ENCODE data around the gene PLXDC1.
"Not testable (repeated sequence)": the region's sequence is repeated elsewhere in the genome, so short reads cannot be mapped to it uniquely, and the experiment has no call there.

The PLXDC1 gene

DNA sequence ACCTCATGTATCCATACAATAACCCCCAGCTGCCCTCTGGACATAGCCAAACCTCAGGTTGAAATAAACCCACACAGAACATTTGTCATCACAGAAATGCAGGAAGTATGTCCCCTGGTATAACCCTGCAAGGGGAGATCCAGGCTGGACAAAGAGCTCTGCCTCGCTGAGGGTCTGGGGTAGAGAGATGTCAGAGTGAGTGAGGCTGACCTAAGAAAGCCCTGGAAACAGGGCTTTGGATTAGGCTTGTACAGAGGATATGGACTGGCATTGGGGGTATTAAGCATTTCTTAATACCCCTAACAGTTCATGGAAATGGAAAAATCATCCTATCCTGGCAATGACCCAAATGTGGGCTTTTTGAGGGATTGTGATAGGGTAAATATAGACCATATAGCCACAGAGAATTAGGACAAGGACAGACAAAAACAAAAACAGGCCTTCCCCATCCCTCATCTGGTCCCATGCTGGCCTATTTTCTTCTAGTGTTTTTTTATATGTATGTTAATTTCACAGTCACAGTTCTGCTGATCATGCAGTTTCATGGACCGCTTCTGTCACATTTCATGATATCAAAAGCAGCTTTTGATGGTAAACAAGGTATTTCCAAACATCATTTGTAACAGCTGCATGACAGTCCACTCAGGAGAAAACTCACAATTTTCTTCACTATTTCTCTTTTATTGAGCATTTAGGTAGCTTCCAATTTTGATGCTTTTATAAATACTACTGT, 26.1 kb downstream of the PLXDC1 start:
- no peak for DNase-seq (ENCODE audit: low read depth)

DNA sequence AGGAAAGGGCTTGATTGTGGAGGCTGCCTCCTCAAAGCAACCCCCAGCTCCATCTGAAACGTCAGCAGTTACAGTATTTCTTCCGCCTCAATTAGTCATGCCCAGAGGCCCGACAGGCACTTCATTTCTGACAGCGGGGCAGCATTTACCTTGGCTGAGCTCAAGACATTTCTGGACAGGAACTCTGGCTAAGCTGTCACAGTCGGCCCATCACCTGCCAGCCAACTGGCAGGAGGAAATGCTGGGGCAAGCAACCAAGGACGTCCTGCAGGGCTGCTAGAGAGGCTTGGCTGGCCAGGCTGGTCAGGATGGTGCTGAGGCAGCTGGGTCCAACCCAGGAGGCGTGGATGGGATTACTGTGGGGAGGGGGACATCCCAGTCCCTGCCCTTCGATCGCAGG, 27.8 kb downstream of the PLXDC1 start:
- no peak for DNase-seq (ENCODE audit: low read depth)

DNA sequence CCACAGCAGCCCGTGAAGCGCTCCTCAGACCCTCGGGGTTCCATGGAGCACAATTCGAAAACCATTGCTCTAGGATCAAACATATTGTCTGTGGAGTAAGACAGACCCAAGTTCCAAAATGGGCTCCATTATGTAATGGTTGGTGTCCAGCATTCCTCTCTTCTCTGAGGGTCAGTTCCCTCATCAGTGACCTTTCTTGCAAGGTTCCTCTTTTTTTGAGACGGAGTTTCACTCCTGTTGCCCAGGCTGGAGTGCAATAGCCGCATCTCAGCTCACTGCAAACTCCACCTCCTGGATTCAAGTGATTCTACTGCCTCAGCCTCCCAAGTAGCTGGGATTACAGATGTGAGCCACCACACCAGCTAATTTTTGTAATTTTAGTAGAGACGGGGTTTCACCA, 28.4 kb downstream of the PLXDC1 start:
- no peak for DNase-seq (ENCODE audit: low read depth)

DNA sequence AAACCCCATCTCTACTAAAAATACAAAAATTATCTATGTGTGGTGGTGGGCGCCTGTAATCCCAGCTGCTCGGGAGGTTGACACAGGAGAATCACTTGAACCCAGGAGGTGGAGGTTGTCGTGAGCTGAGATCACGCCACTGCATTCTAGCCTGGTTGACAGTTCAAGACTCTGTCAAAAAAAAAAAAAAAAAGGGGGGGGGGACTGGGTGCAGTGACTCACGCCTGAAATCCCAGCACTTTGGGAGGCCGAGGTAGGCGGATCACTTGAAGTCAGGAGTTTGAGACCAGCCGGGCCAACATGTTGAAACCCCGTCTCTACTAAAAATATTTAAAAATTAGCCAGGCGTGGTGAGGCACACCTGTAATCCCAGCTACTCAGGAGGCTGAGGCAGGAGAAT, 29.5 kb downstream of the PLXDC1 start:
- not testable (repeated sequence) for DNase-seq (ENCODE audit: low read depth)

DNA sequence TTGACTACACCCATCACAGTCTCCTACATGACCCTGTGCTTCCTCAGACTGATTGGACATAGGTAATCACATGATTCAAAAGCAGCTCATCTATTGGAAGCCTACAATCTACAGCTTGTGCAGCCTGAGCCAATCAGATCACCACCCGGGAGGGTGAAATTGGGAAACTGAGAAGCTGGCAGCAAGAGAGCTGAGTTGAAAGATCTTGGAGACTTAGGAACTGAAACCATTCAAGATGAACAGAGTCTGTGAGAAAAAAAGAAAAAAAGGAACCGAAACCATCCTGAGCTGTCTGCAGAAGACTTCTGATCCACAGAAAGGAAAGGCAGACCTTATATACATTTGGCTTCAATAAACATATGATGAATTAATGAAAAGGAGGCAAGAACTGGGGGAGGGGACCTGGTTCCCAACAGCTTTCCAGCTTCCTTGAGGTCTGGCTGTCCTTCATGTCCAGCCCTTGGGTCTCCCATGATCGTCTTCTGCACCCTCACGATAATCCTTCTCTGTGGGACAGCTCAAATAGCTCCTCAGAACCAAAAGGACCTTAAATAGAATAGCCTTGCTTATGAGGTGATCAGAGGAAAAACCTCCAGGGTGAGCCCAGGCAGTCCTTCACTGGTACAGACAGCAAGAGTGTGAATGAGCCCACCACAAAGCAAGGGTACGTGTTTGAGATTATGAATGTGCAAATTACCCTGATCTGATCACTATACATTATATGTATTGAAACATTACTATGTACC, 32.6 kb downstream of the PLXDC1 start:
- DNase-seq (ENCODE audit: low read depth): no peak

DNA sequence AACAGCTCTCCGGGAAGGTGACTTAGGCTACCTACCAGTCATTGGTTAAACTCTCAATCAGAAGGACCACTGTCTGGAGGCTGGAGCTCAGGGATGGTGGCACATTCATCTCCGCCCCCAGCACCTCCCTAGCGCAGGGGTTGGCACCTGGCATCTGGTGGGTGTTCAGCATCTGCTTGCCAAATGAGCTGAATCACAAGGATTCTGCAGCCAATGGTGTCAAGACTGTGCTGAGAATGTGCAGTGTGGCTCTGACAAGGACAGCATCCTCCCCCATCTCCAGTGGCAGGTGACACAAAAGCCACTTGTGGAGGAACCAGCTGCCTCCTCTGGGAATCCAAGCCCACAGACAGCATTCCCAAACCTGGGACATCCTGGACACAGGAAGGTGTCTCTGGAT, 35.2 kb downstream of the PLXDC1 start:
- DNase-seq (ENCODE audit: low read depth): no peak

DNA sequence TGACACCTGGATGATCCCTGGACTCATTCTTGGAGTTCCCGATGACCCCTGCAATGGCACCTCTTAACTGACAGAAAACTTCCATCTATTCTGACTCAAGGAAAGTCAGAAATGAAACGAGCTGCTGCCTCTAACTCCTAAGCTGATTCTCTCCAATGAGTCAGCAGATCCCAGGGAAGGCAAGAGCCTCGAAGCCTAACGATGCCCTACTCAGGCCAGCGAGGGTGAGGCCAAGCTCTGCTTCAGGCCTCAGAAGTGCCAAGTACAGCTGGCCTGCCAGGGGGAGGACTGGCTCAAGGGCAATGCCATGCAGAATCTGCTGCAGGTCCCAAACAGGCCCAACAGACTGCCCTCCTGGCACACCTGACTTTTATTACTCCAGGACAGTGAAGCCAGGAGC, 36.3 kb downstream of the PLXDC1 start:
- DNase-seq (ENCODE audit: low read depth): no peak

DNA sequence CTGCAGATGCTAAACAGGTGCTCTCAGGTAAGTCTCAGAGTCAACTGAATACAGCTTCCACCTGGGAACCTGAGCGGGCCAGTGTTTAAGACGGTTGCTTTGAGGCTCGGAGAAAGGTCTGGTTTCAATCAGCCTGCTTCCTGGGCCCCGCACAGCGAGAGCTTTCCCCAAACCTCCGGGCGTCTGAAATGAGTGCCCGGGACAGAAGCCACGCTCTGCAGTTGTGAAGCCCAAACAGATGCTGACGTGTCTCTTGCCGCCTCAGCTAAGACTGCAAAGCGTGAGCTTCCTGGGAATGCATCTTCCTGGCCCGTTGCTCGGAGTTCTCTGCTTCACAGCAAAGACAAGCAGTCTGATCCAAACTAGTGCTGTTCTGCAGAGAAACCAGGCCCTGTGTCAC, 36.7 kb downstream of the PLXDC1 start:
- no peak for DNase-seq (ENCODE audit: low read depth)

DNA sequence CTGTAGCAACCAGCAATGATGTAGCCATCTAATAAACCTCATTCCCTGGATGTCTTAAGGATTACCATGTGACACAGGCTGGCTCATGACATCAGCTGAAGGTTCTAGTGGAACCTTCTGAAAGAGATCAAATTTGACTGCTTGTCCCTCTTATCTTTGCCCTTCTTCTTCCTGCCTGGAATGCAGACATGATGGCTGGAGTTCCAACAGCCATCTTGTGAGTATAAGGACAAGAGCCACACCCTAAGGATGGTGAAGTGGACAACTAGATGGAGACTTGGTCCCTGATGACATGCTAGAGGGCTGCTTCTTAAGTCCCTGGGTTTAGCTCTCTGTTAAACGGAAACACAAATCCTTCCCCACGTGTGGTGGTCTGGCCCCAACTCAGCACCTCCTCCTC, 37.6 kb downstream of the PLXDC1 start:
- DNase-seq (ENCODE audit: low read depth): no peak

DNA sequence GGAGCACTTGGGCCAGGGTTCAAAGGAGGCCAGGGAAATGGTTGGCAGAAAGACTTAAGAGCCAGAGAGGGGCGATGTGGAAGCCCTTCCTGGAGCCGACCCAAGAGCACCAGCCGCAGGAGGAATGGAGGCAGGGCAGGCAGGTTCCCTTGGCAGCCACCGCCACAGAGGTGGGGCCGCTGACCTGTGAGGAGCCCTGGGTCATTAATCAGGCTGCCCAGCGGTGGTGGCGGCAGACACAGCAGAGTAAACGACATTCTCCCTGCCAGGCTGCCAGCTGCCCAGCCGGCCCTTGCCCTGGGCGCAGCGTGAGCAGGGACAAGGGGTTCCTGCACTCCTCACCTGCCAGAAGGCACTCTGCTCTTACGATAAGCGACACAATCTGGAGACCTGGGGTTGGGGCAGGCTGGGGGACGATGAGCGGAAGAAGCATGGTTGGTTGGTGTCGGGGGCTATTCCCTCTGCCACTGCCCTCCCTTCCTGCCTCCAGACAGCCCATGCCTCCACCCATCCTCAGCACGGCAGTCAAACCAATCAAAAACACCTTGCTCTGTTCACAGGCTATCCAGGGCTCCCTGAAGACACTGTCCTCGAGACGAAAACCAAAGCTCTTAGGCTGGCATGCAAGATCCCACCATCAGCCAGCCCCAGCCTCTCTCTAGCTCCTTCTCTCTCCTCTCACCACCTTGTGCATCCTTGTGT, 40.9 kb downstream of the PLXDC1 start:
- no peak for DNase-seq (ENCODE audit: low read depth)

DNA sequence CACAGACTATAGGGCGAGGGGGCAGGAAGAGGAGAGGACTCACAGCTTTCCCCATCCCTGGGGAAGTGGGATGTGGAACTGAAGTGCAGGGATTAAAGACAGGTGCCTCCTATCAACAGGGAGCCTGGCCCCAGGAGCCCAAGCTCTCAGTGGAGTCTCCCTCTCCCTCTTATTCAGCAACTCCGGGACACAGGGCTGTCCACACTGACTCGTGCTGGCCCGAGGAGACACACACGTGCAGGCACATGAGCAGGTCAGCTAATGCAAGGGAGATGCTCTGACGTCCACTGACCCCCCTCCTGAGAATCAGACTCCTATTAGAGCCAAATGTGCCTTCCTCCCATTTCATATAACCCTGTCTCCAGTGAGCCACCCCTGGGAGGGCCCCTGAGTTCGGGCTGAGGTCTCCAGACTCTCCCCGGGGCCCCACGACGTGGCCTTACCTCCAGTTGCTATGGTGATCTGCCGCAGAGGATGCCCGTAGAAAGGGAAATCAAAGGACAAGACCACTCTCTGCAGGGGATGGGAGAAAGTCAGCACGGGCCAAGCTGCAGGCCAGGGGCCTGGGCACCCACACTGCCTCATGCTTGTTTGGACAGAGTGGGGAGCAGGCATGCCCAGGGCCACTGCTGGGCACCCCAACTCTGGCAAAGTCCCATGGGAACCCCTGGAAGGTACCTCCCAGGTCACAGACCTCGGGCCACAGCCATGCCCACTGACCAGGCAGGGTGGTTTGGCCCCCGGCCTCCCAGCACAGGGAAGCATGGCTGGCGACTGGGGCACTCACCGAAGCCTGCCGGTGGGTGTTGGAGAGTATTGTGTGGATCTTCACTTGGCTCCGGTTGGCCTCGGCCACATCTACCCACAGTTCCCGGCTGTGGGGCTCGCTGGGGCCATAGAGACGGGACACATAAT, 42.7 kb downstream of the PLXDC1 start:
- DNase-seq (ENCODE audit: low read depth): no peak

DNA sequence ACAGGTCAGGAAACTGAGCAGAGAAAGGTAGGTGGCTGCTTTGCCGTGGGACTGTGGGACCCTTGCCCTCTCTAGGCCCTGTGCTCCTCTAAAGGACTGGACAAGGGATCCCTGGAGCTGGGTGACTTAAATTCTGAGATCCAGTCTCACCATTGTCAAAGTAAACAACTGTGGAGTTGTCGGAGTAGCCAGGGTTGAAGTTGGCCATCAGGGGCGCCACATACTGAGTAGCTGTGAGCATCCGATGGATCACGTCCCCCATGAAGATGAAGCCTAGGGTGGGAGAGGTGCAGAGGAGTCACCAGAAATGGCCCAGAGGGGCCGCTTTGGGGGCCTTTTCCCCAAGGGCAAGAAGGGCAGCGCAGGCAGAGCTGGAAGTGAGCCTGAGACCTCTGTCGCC, 43.5 kb downstream of the PLXDC1 start:
- no peak for DNase-seq (ENCODE audit: low read depth)

DNA sequence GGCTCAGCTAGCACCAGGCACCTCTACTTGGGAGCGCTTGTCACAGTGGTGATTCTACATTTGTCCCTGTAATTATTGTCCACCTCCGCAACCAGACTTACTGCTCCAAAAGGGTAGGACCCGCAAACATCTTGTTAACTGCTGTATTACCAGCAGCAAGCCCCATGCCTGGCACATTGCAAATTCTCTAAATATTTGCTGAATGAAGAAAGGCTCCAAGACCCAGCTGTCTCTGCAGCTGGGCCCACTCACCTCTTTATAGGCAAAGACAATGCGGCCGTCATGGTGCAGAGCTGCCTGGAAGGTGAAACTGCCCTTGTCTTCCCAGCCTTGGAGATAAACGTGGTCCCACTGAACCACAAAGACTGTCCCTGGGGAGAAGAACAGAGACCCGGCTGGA, 44.3 kb downstream of the PLXDC1 start:
- DNase-seq (ENCODE audit: low read depth): no peak

DNA sequence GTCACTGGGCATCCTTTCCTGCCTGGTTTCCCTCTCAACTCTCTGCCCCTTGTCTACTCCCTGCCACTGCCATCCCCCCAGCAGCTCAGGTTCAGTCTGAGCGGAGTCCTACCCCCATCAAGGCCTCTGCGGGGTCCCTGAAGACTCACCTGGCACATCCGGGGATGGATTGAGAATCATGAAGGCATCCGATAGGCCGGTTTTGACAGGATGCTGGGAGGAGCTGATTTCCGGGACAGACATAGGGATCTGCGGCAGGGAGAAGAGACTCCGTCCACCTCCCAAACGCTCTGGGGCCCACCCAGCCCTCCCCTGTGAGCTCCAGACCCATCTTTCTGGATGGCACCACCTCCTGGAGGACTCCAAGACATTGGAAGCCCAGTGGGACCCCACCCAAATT, 45.7 kb downstream of the PLXDC1 start:
- DNase-seq (ENCODE audit: low read depth): no peak

DNA sequence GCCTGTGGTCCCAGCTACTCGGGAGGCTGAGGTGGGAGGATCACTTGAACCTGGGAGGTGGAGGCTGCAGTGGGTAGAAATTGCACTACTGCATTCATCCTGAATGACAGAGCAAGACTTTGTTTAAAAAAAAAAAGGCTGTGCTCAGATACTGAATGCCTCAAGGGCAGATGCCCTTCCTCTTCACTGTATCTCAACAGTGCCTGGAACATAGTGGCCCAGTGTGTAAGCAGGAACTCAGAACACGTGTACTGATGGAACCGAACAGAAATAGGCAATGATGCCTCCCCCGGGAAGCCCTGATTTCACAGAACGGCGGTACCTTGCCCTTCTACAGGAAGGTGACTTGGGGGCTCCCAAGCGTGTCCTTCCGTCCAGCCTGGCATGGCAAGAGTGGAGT, 46.8 kb downstream of the PLXDC1 start:
- no peak for DNase-seq (ENCODE audit: low read depth)

DNA sequence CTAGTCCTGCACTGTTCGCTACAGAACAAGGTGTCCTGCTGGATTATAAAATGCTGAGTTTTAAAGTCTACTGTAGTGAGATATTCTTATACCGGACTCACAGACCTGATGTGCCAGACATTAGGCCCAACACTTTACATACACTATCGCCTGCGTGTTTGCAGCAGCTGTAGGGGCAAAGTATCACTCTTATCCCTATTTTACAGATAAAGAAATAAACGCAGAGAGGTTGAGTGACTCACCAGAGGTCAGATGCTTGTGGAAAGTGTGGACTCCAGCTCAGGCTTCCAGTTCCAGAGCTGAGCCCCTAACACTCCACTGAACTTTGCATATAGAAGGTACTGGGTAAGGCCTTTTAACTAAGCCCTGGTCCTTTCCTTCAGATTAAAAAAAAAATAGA, 47.4 kb downstream of the PLXDC1 start:
- DNase-seq (ENCODE audit: low read depth): no peak

DNA sequence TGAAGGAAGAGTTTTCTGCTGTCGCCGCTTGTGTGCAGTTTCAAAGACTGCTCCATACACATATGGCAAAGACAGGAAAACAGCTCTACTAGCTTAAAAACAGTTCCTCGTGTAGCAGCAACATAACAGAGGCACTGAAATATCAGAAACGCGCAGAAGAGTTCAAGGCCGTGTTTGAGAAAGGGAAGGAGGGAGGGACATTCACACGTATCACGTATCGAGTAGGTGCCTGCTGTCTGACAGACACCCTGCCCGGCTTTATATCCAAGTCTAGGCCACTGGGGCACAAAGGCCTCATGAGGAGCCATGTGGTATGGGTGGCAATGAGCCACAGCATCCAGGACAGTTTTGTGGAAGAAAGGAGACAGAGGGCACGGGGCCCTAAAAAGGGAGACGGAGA, 50.3 kb downstream of the PLXDC1 start:
- no peak for DNase-seq (ENCODE audit: low read depth)

DNA sequence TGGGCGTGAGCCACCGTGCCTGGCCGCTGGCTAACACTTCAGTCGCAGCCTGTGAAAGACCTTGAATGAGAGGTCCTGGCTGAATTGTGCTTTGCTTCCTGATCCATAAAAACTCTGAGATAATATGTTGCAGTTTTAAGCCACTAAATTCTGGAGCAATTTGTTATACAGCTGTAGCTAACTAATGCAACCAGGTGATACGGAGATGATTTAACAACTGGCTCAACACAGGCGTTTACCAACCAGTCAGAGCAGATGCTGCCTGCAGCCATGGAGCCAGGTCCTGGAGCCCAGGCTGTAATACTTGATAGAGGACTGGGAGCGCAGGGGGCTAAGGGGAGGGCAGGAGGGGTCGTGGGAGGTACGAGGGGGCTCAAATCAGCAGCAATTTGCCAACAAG, 50.9 kb downstream of the PLXDC1 start:
- DNase-seq (ENCODE audit: low read depth): no peak

DNA sequence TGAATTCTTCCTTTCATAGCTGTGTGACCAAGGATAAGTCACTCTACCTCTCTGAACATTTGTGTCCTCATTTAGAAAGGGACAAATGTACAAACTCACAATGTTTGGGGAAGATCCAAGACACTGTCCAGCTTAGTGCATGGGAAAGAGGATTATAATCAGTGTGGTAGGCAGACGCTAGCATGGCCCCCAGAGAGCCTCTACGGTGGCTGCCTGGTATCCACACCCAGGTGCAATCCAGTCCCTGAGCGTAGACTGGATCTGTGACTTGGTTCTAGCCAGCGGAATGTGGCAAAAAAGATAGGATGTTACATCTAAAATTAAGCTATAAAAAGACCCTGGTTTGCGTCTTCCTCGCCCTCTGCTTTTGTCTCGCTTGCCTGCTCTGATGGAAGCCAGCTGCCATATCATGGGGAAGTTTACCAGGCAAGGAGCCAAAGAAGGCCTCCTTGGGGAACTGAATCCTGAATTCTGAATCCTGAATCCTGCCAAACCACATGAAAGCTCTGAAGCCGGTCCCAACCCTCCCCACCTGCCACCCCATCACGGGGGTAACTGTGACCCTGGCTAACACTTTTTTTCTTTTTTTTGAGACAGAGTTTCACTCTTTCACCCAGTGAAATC, 51.7 kb downstream of the PLXDC1 start:
- DNase-seq (ENCODE audit: low read depth): no peak

DNA sequence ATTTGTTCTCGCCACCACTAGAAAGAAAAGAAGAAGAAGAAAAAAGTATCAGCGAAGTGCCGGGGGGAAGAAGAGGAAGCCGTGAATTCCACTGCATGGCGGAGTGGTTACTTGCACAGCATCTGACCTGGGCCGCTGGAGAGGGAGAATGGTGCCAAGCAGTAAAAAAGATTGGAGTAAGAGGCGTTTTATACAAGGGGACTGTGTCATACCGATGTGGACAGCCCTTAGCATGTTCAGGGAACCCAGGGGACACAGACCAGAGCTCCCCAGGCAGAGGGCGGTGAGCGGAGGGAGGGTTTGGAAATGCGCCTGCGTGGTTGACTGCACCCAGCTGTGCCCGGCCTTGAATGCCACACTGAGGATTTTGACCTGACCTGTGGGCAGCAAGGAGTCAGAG, 52.8 kb downstream of the PLXDC1 start:
- no peak for DNase-seq (ENCODE audit: low read depth)

DNA sequence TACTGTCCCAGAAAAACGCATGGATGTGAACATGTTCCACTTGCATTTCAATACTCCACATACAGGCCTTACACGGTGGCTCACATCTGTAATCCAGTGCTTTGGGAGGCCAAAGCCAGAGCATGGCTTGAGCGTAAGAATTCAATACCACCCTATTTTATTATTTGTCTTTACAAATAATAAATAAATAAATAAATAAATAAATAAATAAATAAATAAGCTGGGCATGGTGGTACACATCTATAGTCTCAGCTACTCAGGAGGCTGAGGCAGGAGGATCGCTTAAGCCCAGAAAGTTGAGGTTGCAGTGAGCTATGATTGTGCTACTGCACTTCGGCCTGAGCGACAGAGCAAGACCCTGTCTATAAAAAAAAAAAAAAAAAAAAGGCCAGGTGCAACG, 53.9 kb downstream of the PLXDC1 start:
- DNase-seq (ENCODE audit: low read depth): no peak

DNA sequence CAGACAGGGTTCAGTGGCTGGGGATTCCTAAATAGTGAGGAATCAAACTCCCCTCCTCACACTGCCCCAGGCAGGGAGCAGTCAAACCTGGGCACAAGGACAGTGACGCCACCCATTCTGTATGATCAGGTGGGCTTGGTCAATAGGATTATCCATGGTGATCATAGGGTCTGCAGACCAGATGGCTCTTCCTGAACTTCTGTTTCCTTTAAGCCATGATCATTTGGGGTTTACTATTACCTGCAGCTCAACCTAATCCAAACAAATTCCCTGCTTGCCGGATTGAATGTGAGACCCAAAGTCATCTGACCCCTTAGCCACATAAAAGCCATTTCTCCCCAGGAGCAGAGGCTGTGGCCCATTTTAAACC, 54.3 kb downstream of the PLXDC1 start:
- no peak for DNase-seq (ENCODE audit: low read depth)

All from stimulated activated CD8-positive, alpha-beta memory T cell treated with anti-CD3 and anti-CD28 coated beads, Interleukin-7, amount 100 ng/mL, for 24 hours (primary cell).